Activated naive CD4-positive, alpha-beta T cell treated with anti-CD3 and anti-CD28 coated beads, Interleukin-2, amount 50 U/mL, for 72 hours (primary cell): ENCODE data around the gene SHC2. TPM values are rescaled to one million over a fixed set of nuclear protein-coding genes. Genes with fewer than 3 reads are reported as not detected.
A peak's percentile ranks its signal among the peaks of the same experiment; 100 is the strongest.
"Not testable (repeated sequence)": the region's sequence is repeated elsewhere in the genome, so short reads cannot be mapped to it uniquely, and the experiment has no call there.

ENCODE experiments used
- ATAC-seq, 2 donors: fragments of 150-1000 bp; cut with Tn5 transposase; 2 replicates each; pipeline ENCODE4 v1.10.0; 2021; ENCODE audit warnings: mild to moderate bottlenecking in 2 of 2, moderate library complexity in 2 of 2
- DNase-seq, 2 donors: peaks; one replicate each; pipeline ENCODE4 v3.0.0; 2021 to 2022; ENCODE audit warnings: low spot score in 2 of 2
- H3K27ac Mint-ChIP-seq, 2 donors: one replicate each; pipeline ENCODE4 v1.8.0; 2022; ENCODE audit warnings: mild to moderate bottlenecking in 2 of 2, mixed read lengths in 2 of 2
- H3K36me3 Mint-ChIP-seq, 2 donors: one replicate each; pipeline ENCODE4 v1.8.0; 2022; ENCODE audit warnings: mixed read lengths in 2 of 2
- H3K9me3 Mint-ChIP-seq, 2 donors: one replicate each; pipeline ENCODE4 v1.8.0; 2022; ENCODE audit warnings: mixed read lengths in 2 of 2
- total RNA-seq, 2 donors: library from RNA; stranded (reverse); gene quantifications; one replicate each; pipeline ENCODE4 v1.2.3, GENCODE V29; 2022

Gene SHC2
- total RNA-seq, 2 donors from 2014 or later: not detected

GRCh38 chr19:386189-386588 is 74.6 kb downstream of the SHC2 start:
- not testable (repeated sequence) for DNase-seq, H3K9me3 Mint-ChIP-seq, ATAC-seq, H3K27ac Mint-ChIP-seq
- peaks cover 0 to 12% of the 10 kb centered on the region in 2 donors for H3K36me3 Mint-ChIP-seq

DNA sequence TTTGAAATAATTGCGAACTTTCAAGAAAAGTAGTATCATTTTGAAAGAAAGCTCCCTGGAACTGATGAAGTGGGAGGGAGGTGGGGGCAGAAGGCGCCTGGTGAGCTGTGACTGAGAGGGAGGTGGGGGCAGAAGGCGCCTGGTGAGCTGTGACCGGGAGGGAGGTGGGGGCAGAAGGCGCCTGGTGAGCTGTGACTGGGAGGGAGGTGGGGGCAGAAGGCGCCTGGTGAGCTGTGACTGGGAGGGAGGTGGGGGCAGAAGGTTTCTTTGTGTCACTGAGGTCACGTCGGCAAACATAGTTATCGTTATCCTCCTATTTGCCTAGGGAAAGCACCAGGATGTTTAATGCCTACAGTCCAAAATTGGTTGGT is 76.0 kb downstream of the SHC2 start:
- Mint-ChIP-seq H3K36me3 (peaks cover 0 to 12% of the 10 kb centered on the region in 2 donors), H3K9me3 (peaks cover 0 to 4% of the 10 kb centered on the region in 2 donors), H3K27ac (no peak overlapping the region)
- ATAC-seq: no peak
- peak in 1 of 2 donors; percentile 23 for DNase-seq

GRCh38 chr19:383922-384798 is 76.7 kb downstream of the SHC2 start:
- peaks cover 0 to 4% of the 10 kb centered on the region in 2 donors for H3K9me3 Mint-ChIP-seq
- ATAC-seq (no peak), DNase-seq (peak in 1 of 2 donors; percentile 49)
- no peak overlapping the region for H3K27ac Mint-ChIP-seq
- H3K36me3 Mint-ChIP-seq: peaks cover 0 to 12% of the 10 kb centered on the region in 2 donors

GRCh38 chr19:383040-383439 is 77.8 kb downstream of the SHC2 start:
- ATAC-seq: no peak
- DNase-seq: peak in 1 of 2 donors; percentile 47
- Mint-ChIP-seq H3K27ac (no peak overlapping the region), H3K9me3 (peaks cover 0 to 4% of the 10 kb centered on the region in 2 donors), H3K36me3 (peaks cover 0 to 12% of the 10 kb centered on the region in 2 donors)

DNA sequence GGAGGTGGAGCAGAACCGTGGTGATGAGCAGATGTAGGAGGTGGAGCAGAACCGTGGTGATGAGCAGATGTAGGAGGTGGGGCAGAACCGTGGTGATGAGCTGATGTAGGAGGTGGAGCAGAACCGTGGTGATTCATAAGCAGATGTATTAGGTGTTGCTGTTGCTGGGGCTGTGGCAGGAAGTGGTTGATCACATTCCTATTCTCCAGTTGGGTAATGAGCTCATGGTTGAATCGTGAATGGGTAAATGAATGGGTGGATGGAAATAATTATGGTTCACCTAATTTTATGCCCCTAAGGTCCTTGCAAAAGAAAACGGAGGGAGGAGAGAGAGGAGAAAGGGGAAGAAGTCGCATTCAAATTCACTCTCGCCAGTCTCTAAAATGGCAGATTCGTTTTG is 78.3 kb downstream of the SHC2 start:
- ATAC-seq (peak; percentile 85 to 96), DNase-seq (peak in 1 of 2 donors; percentile 49)
- Mint-ChIP-seq H3K36me3 (peaks cover 0 to 12% of the 10 kb centered on the region in 2 donors), H3K27ac (peak overlapping the region in 1 of 2 donors; percentile 17)
- not testable (repeated sequence) for H3K9me3 Mint-ChIP-seq

DNA sequence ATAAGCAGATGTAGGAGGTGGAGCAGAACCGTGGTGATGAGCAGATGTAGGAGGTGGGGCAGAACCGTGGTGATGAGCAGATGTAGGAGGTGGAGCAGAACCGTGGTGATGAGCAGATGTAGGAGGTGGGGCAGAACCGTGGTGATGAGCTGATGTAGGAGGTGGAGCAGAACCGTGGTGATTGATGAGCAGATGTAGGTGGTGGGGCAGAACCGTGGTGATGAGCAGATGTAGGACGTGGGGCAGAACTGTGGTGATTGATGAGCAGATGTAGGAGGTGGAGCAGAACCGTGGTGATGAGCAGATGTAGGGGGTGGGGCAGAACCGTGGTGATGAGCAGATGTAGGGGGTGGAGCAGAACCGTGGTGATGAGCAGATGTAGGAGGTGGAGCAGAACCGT is 78.9 kb downstream of the SHC2 start:
- not testable (repeated sequence) for H3K27ac Mint-ChIP-seq, H3K9me3 Mint-ChIP-seq, ATAC-seq
- peak in 1 of 2 donors; percentile 23 for DNase-seq
- peaks cover 0 to 12% of the 10 kb centered on the region in 2 donors for H3K36me3 Mint-ChIP-seq

- peak in 1 of 2 donors; percentile 34 for DNase-seq
- H3K27ac Mint-ChIP-seq, H3K9me3 Mint-ChIP-seq, ATAC-seq: not testable (repeated sequence)
- H3K36me3 Mint-ChIP-seq: peaks cover 0 to 12% of the 10 kb centered on the region in 2 donors
Measured at GRCh38 chr19:380618-381219, 80.1 kb downstream of the SHC2 start.

- no peak overlapping the region for H3K27ac Mint-ChIP-seq
- peaks cover 0 to 12% of the 10 kb centered on the region in 2 donors for H3K36me3 Mint-ChIP-seq
- peaks cover 0 to 4% of the 10 kb centered on the region in 2 donors for H3K9me3 Mint-ChIP-seq
- peak in 1 of 2 donors; percentile 34 for DNase-seq
- ATAC-seq: no peak
Measured at GRCh38 chr19:379796-380195, 81.0 kb downstream of the SHC2 start.

GRCh38 chr19:378706-379105 is 82.1 kb downstream of the SHC2 start:
- no peak for ATAC-seq
- Mint-ChIP-seq H3K36me3 (peaks cover 0 to 11% of the 10 kb centered on the region in 2 donors), H3K9me3 (peaks cover 0 to 4% of the 10 kb centered on the region in 2 donors), H3K27ac (no peak overlapping the region)
- peak in 1 of 2 donors; percentile 34 for DNase-seq

GRCh38 chr19:377801-378581 is 82.8 kb downstream of the SHC2 start:
- Mint-ChIP-seq H3K27ac (no peak overlapping the region), H3K36me3 (peaks cover 0 to 6% of the 10 kb centered on the region in 2 donors), H3K9me3 (no peaks in the 10 kb centered on the region)
- no peak for ATAC-seq
- peak in 1 of 2 donors; percentile 51 for DNase-seq

DNA sequence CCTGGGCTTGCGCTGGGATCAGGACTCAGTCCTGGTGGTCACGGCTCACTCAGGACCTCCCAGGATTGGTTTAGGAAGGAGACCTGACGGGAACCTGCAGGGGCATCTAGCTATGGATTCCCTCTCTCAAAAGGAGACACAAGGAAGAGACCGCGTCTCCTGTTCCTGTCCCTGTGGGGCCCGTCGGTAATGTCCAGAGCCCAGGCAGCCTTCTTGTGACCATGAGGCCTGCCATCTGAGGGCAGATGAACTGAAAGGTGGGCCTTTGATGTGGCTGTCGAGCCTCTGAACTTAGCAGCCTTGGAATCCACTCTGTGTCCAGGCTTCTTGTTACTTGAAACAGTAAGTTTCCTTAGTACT is 84.7 kb downstream of the SHC2 start:
- H3K27ac Mint-ChIP-seq: no peak overlapping the region
- H3K36me3 Mint-ChIP-seq: no peaks in the 10 kb centered on the region
- DNase-seq (peak in 1 of 2 donors; percentile 44), ATAC-seq (no peak)
- no peaks in the 10 kb centered on the region for H3K9me3 Mint-ChIP-seq

GRCh38 chr19:375395-376110 is 85.3 kb downstream of the SHC2 start:
- Mint-ChIP-seq H3K9me3 (no peaks in the 10 kb centered on the region), H3K27ac (no peak overlapping the region), H3K36me3 (no peaks in the 10 kb centered on the region)
- DNase-seq (peak in 1 of 2 donors; percentile 48), ATAC-seq (no peak)

DNA sequence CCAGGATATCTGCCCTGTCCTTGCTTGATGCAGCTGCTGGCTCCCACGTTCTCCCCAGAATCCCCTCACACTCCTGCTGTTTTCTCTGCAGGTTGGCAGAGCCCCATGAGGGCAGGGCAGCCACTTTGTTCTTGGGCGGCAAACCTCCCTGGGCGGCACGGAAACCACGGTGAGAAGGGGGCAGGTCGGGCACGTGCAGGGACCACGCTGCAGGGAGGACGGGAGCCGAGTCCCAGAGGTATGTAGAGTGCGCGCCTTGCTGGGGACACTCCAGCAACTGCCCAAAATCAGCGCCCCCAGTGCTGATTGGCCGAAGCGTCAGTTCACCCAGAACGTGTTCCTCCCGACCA is 86.0 kb downstream of the SHC2 start:
- DNase-seq (no peak), ATAC-seq (no peak)
- Mint-ChIP-seq H3K9me3 (no peaks in the 10 kb centered on the region), H3K36me3 (no peaks in the 10 kb centered on the region), H3K27ac (no peak overlapping the region)

GRCh38 chr19:374183-374885 is 86.5 kb downstream of the SHC2 start:
- Mint-ChIP-seq H3K9me3 (no peaks in the 10 kb centered on the region), H3K36me3 (no peaks in the 10 kb centered on the region), H3K27ac (no peak overlapping the region)
- ATAC-seq (no peak), DNase-seq (peak in 1 of 2 donors; percentile 48)

DNA sequence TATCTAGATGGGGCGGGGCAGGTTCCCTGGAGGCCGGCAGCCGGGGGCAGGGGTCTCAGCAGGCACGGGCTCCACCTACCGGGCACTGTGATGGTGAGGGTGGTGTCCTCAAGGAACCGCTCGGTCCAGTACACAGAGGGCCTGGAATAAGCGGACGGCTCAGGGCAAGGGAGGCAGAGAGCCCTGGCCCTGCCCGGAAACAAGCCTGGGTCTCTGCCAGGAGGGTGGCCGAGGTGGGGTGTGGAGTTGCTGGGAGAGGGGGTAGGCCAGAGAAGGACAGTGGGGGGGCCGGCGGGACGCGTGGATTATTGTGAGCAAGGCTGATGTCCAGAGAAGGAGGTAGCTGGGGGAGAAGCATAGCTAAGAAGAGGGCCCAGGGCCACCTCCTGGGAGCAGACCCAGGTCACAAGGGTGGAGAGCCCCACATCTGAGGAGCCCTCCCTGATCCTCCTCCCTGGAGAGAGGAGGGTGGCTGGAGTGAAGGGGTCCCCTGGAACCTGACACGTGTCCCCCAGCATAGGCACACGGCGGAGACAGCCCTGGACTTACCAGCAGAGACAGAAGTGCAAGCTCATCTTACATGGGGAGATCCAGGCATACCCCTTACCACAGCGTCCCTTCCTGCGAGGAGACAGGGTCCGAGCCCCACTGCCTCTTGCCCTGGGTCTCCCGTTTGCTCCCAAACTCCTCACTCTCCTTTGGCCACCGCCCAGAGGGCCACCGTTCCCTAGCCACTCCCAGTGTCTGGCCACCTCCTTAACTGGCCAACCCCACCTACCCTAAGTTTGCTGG is 87.2 kb downstream of the SHC2 start:
- Mint-ChIP-seq H3K36me3 (no peaks in the 10 kb centered on the region), H3K9me3 (no peaks in the 10 kb centered on the region)

More for the DNA sequence above, 87.2 kb downstream of the SHC2 start:
- DNase-seq: peak in 1 of 2 donors; percentile 46
- no peak for ATAC-seq
- H3K27ac Mint-ChIP-seq: no peak overlapping the region
